ENCODE data around the gene FAM20C.
"Not testable (repeated sequence)": the region's sequence is repeated elsewhere in the genome, so short reads cannot be mapped to it uniquely, and the experiment has no call there.

The FAM20C gene

GRCh38 chr7:228610-229009 is 36.2 kb downstream of the FAM20C start:
- DNase-seq (ENCODE audit: low read depth in 2 of 2): no peak

- DNase-seq (ENCODE audit: low read depth in 2 of 2): no peak
Observed at GRCh38 chr7:229184-229964, 37.0 kb downstream of the FAM20C start.

GRCh38 chr7:230274-230673 is 37.9 kb downstream of the FAM20C start:
- DNase-seq (ENCODE audit: low read depth in 2 of 2): no peak

- no peak for DNase-seq (ENCODE audit: low read depth in 2 of 2)
Observed at GRCh38 chr7:231030-231857, 38.9 kb downstream of the FAM20C start.

GRCh38 chr7:231858-232246 is 39.5 kb downstream of the FAM20C start:
- no peak for DNase-seq (ENCODE audit: low read depth in 2 of 2)

GRCh38 chr7:232410-233248 is 40.3 kb downstream of the FAM20C start:
- no peak for DNase-seq (ENCODE audit: low read depth in 2 of 2)

- DNase-seq (ENCODE audit: low read depth in 2 of 2): no peak
Observed at GRCh38 chr7:233249-234035, 41.1 kb downstream of the FAM20C start.

- no peak for DNase-seq (ENCODE audit: low read depth in 2 of 2)
Observed at GRCh38 chr7:234051-234707, 41.8 kb downstream of the FAM20C start.

- DNase-seq (ENCODE audit: low read depth in 2 of 2): no peak
Observed at GRCh38 chr7:234708-235553, 42.6 kb downstream of the FAM20C start.

GRCh38 chr7:235576-236395 is 43.4 kb downstream of the FAM20C start:
- DNase-seq (ENCODE audit: low read depth in 2 of 2): no peak

- no peak for DNase-seq (ENCODE audit: low read depth in 2 of 2)
Observed at GRCh38 chr7:236967-237366, 44.6 kb downstream of the FAM20C start.

GRCh38 chr7:237385-237784 is 45.0 kb downstream of the FAM20C start:
- DNase-seq (ENCODE audit: low read depth in 2 of 2): no peak

- DNase-seq (ENCODE audit: low read depth in 2 of 2): no peak
Observed at GRCh38 chr7:240146-240676, 47.8 kb downstream of the FAM20C start.

- no peak for DNase-seq (ENCODE audit: low read depth in 2 of 2)
Observed at GRCh38 chr7:240887-241421, 48.6 kb downstream of the FAM20C start.

GRCh38 chr7:241513-241912 is 49.1 kb downstream of the FAM20C start:
- no peak for DNase-seq (ENCODE audit: low read depth in 2 of 2)

GRCh38 chr7:242826-243579 is 50.6 kb downstream of the FAM20C start:
- DNase-seq (ENCODE audit: low read depth in 2 of 2): not testable (repeated sequence)

- DNase-seq (ENCODE audit: low read depth in 2 of 2): not testable (repeated sequence)
Observed at GRCh38 chr7:243580-243978, 51.2 kb downstream of the FAM20C start.

GRCh38 chr7:244974-245373 is 52.6 kb downstream of the FAM20C start:
- DNase-seq (ENCODE audit: low read depth in 2 of 2): no peak

Measured in stimulated activated CD8-positive, alpha-beta memory T cell treated with anti-CD3 and anti-CD28 coated beads, Interleukin-15, amount 100 ng/mL, for 4 hours (primary cell).